Caco-2 (cell line): ENCODE data around the gene SH3GL1. TPM values are rescaled to one million over a fixed set of nuclear protein-coding genes. Genes with fewer than 3 reads are reported as not detected.

ENCODE experiments used
- BruUV-seq: library from RNA; stranded (reverse); fragments of 400-500 nt; replicated peaks from 2 replicates; lab custom pipeline; 2021; lab: Mats Ljungman, UMichigan
- CTCF ChIA-PET: fragments of 300-600 bp; sonication (Branson Sonifier 250); formaldehyde crosslinking; loops from one replicate; lab custom pipeline; 2022; ENCODE audit warnings: antibody characterized with exemption; lab: Charles Lee
- POLR2A ChIA-PET: fragments of 300-600 bp; sonication (Branson Sonifier 250); formaldehyde crosslinking; loops from one replicate; lab custom pipeline; 2022; ENCODE audit warnings: antibody characterized with exemption; lab: Charles Lee
- DNase-seq, 2 experiments: peaks; one replicate each; pipeline versions ENCODE4 v3.0.0 to v3.0.0-alpha.2; 2020 to 2022
- H3K27me3 ChIP-seq: replicated peaks from 2 replicates; pipeline ENCODE4 v1.6.0; 2011; ENCODE audit warnings: low read length; ENCODE audit not compliant: control insufficient read depth, insufficient read depth
- H3K36me3 ChIP-seq: 2 replicates; pipeline ENCODE4 v1.5.1; 2011; ENCODE audit warnings: low read length; ENCODE audit not compliant: control insufficient read depth, insufficient read depth
- H3K4me1 ChIP-seq: fragments of 250-450 bp; sonication (Bioruptor Pico); 2 replicates; pipeline ENCODE4 v1.5.1; 2020; ENCODE audit warnings: mild to moderate bottlenecking
- H3K4me3 ChIP-seq: 2 replicates; pipeline ENCODE4 v1.5.1; 2011; ENCODE audit warnings: low read depth, mild to moderate bottlenecking, control low read depth, low read length
- H3K9me3 ChIP-seq: fragments of 250-450 bp; sonication (Bioruptor Pico); 2 replicates; pipeline ENCODE4 v1.5.1; 2020; ENCODE audit warnings: mild to moderate bottlenecking, moderate library complexity
- H3K27ac Mint-ChIP-seq: one replicate; pipeline ENCODE4 v1.8.0; 2022; ENCODE audit warnings: mixed read lengths; ENCODE audit not compliant: unreplicated experiment
- H3K27me3 Mint-ChIP-seq: one replicate; pipeline ENCODE4 v1.8.0; 2022; ENCODE audit warnings: mixed read lengths; ENCODE audit not compliant: insufficient read depth, unreplicated experiment
- H3K36me3 Mint-ChIP-seq: one replicate; pipeline ENCODE4 v1.8.0; 2022; ENCODE audit warnings: mild to moderate bottlenecking, mixed read lengths; ENCODE audit not compliant: insufficient read depth, unreplicated experiment
- H3K4me1 Mint-ChIP-seq: one replicate; pipeline ENCODE4 v1.8.0; 2022; ENCODE audit warnings: low read depth, mixed read lengths; ENCODE audit not compliant: unreplicated experiment
- H3K4me3 Mint-ChIP-seq: one replicate; pipeline ENCODE4 v1.8.0; 2022; ENCODE audit warnings: mild to moderate bottlenecking, moderate library complexity, mixed read lengths; ENCODE audit not compliant: unreplicated experiment
- H3K9me3 Mint-ChIP-seq: one replicate; pipeline ENCODE4 v1.8.0; 2022; ENCODE audit warnings: mixed read lengths; ENCODE audit not compliant: unreplicated experiment
- CTCF ChIP-seq, 2 experiments: fragments of 200-600 bp in 1 of 2; IDR thresholded peaks; 1 replicate in 1 of 2; 2 replicates in 1 of 2; pipeline versions ENCODE4 v1.5.1 to v1.8.0; 2011 to 2022; ENCODE audit warnings: antibody characterized with exemption in 1 of 2, control low read depth in 1 of 2, inconsistent platforms in 1 of 2, low read depth in 1 of 2, low read length in 1 of 2, mild to moderate bottlenecking in 1 of 2, moderate library complexity in 1 of 2; ENCODE audit not compliant: insufficient read depth in 1 of 2, severe bottlenecking in 1 of 2, unreplicated experiment in 1 of 2
- intact Hi-C: fragments of 100-400 bp; cut with micrococcal nuclease; formaldehyde crosslinking; loops from one replicate; pipeline ENCODE4 v1.10.0; 2022; ENCODE audit not compliant: unreplicated experiment
- total RNA-seq: library from RNA; stranded (reverse); gene quantifications from 2 replicates; pipeline ENCODE4 v1.2.3, GENCODE V29; 2022

SH3GL1 gene
- total RNA-seq, 1 experiment from 2014 or later, result 91.3 TPM

- TF ChIP-seq CTCF (IDR thresholded peaks at IDR 0.05; ENCODE audit: insufficient read depth in 1 of 2, low read depth in 1 of 2, low read length in 1 of 2, severe bottlenecking in 1 of 2, unreplicated experiment in 1 of 2), result no peak
- H3K4me3 ChIP-seq, result no peak overlapping the region
- H3K27me3 ChIP-seq, result no peaks in the 10 kb centered on the region
- Mint-ChIP-seq H3K9me3 (no peaks in the 10 kb centered on the region), H3K27ac (peak overlapping the region; percentile 11), H3K4me3 (no peak overlapping the region), H3K4me1 (peaks cover 15% of the 10 kb centered on the region), H3K36me3 (peaks cover 90% of the 10 kb centered on the region), H3K27me3 (no peaks in the 10 kb centered on the region)
- H3K9me3 ChIP-seq, result no peaks in the 10 kb centered on the region
- intact Hi-C loops, result no loop called here
- CTCF ChIA-PET, result interaction anchor here (1.0 kb wide), 1 partner anchor 13 kb away, joined by 3 read pairs; the partner anchor contains the start of gene CHAF1A
- POLR2A ChIA-PET, result interaction anchor here (1.7 kb wide), 1 partner anchor 56 kb away, joined by 4 read pairs; the partner anchor contains the start of gene HDGFL2
- peaks cover 23% of the 10 kb centered on the region for H3K4me1 ChIP-seq
- no peak for DNase-seq
- BruUV-seq, result no TSS peak
- no peaks in the 10 kb centered on the region; the same call in 1 of the 2 replicates for H3K36me3 ChIP-seq
Measured at GRCh38 chr19:4415352-4415751, 15.0 kb upstream of the SH3GL1 start.

- peak overlapping the region; percentile 11 for H3K27ac Mint-ChIP-seq
- H3K27me3 ChIP-seq, result no peaks in the 10 kb centered on the region
- ChIA-PET CTCF (interaction anchor here (1.0 kb wide), 1 partner anchor 12 kb away, joined by 3 read pairs; the partner anchor contains the start of gene CHAF1A), POLR2A (interaction anchor here (1.7 kb wide), 1 partner anchor 57 kb away, joined by 4 read pairs; the partner anchor contains the start of gene HDGFL2)
- no TSS peak for BruUV-seq
- H3K9me3 ChIP-seq, result no peaks in the 10 kb centered on the region
- H3K36me3 ChIP-seq, result no peaks in the 10 kb centered on the region; the same call in 1 of the 2 replicates
- intact Hi-C loops, result no loop called here
- H3K4me1 ChIP-seq, result peaks cover 23% of the 10 kb centered on the region
- TF ChIP-seq CTCF (IDR thresholded peaks at IDR 0.05; ENCODE audit: insufficient read depth in 1 of 2, low read depth in 1 of 2, low read length in 1 of 2, severe bottlenecking in 1 of 2, unreplicated experiment in 1 of 2), result no peak
- peaks cover 15% of the 10 kb centered on the region for H3K4me1 Mint-ChIP-seq
- H3K27me3 Mint-ChIP-seq, result no peaks in the 10 kb centered on the region
- peaks cover 89% of the 10 kb centered on the region for H3K36me3 Mint-ChIP-seq
- DNase-seq, result no peak
- H3K4me3 Mint-ChIP-seq, result no peak overlapping the region
- no peak overlapping the region for H3K4me3 ChIP-seq
- H3K9me3 Mint-ChIP-seq, result no peaks in the 10 kb centered on the region
Measured at GRCh38 chr19:4414800-4415321, 14.5 kb upstream of the SH3GL1 start.

GRCh38 chr19:4414144-4414799 lies 13.9 kb upstream of the SH3GL1 start:
- TF ChIP-seq CTCF (IDR thresholded peaks at IDR 0.05; ENCODE audit: insufficient read depth in 1 of 2, low read depth in 1 of 2, low read length in 1 of 2, severe bottlenecking in 1 of 2, unreplicated experiment in 1 of 2), result no peak
- Mint-ChIP-seq H3K4me3 (no peak overlapping the region), H3K4me1 (peaks cover 15% of the 10 kb centered on the region), H3K36me3 (peaks cover 89% of the 10 kb centered on the region), H3K9me3 (no peaks in the 10 kb centered on the region), H3K27ac (no peak overlapping the region), H3K27me3 (no peaks in the 10 kb centered on the region)
- no peak overlapping the region for H3K4me3 ChIP-seq
- ChIA-PET CTCF (interaction anchor here (1.0 kb wide), 1 partner anchor 12 kb away, joined by 3 read pairs; the partner anchor contains the start of gene CHAF1A), POLR2A (interaction anchor here (1.7 kb wide), 1 partner anchor 57 kb away, joined by 4 read pairs; the partner anchor contains the start of gene HDGFL2)
- H3K36me3 ChIP-seq, result no peaks in the 10 kb centered on the region; the same call in 1 of the 2 replicates
- no peaks in the 10 kb centered on the region for H3K27me3 ChIP-seq
- no peak for DNase-seq
- H3K4me1 ChIP-seq, result peaks cover 23% of the 10 kb centered on the region
- BruUV-seq, result no TSS peak
- no peaks in the 10 kb centered on the region for H3K9me3 ChIP-seq
- intact Hi-C loops, result no loop called here
